Prostate gland (tissue), 2 donors: Measurements from ENCODE around the gene ALDH1A2. TPM values are rescaled to one million over a fixed set of nuclear protein-coding genes. Genes with fewer than 3 reads are reported as not detected.

ENCODE experiments used
- DNase-seq: peaks from one replicate; pipeline ENCODE4 v3.0.0-alpha.2; 2019; ENCODE audit warnings: low spot score
- H3K27ac ChIP-seq, 2 donors: fragments of 200-600 bp; sonication (generic); 2 replicates each; pipeline ENCODE4 v1.5.1; 2017 to 2019
- H3K27me3 ChIP-seq: fragments of 200-600 bp; sonication (generic); replicated peaks from 2 replicates; pipeline ENCODE4 v1.5.1; 2019; ENCODE audit not compliant: insufficient read depth
- H3K36me3 ChIP-seq, 2 donors: fragments of 200-600 bp; sonication (generic); 1 replicate in 1 of 2; 2 replicates in 1 of 2; pipeline versions ENCODE4 v1.5.1 to v1.8.1; 2017 to 2019
- H3K4me1 ChIP-seq: fragments of 200-600 bp; sonication (generic); replicated peaks from 2 replicates; pipeline ENCODE4 v1.5.1; 2019
- H3K4me3 ChIP-seq, 2 donors: fragments of 200-600 bp; sonication (generic); 2 replicates each; pipeline ENCODE4 v1.5.1; 2017 to 2019
- H3K9me3 ChIP-seq: fragments of 200-600 bp; sonication (generic); 2 replicates; pipeline ENCODE4 v1.5.1; 2017
- POLR2A ChIP-seq: fragments of 450-650 bp; IDR thresholded peaks from one replicate; pipeline ENCODE4 v1.6.1; 2016; ENCODE audit warnings: antibody characterized with exemption, mild to moderate bottlenecking
- POLR2AphosphoS5 ChIP-seq: sonication (generic); formaldehyde crosslinking; IDR thresholded peaks from one replicate; pipeline ENCODE4 v1.6.1; 2017; ENCODE audit warnings: antibody characterized with exemption
- WGBS: methylation state at CpG from one replicate; pipeline ENCODE4 v1.1.5; 2018; 5-methylcytosine and 5-hydroxymethylcytosine counted together
- intact Hi-C: fragments of 100-400 bp; cut with DNase I; formaldehyde crosslinking; loops from one replicate; pipeline ENCODE4 v1.14.2; 2022
- total RNA-seq, 2 donors: library from RNA; depleted of rRNA; stranded (reverse); fragments of >200 nt; gene quantifications; one replicate each; pipeline ENCODE4 v1.1.0, GENCODE V29; 2016
- TF ChIP-seq, protein P1 (sequence below), 4 experiments: fragments of 200-600 bp in 2 of 4; fragments of 450-650 bp in 2 of 4; sonication (generic) in 2 of 4; IDR thresholded peaks; 1 replicate in 3 of 4; 2 replicates in 1 of 4; pipeline ENCODE4 v1.5.1; 2016 to 2019; ENCODE audit warnings: antibody characterized with exemption in 4 of 4, mild to moderate bottlenecking in 2 of 4, moderate library complexity in 2 of 4

The ALDH1A2 gene
- total RNA-seq, 2 donors from 2014 or later, result 8.2 to 65.0 TPM

GRCh38 chr15:57922776-57923175 lies 142.7 kb downstream of the ALDH1A2 start:
- peak; percentile 66 for DNase-seq
- no peaks in the 10 kb centered on the region for H3K27me3 ChIP-seq
- H3K27ac ChIP-seq, result no peak overlapping the region
- WGBS, result 33% methylated on average over 5 of the region's 5 CpGs
- TF ChIP-seq POLR2AphosphoS5, result peak; percentile 29
- TF ChIP-seq POLR2A, result no peak
- TF ChIP-seq, protein P1, sequence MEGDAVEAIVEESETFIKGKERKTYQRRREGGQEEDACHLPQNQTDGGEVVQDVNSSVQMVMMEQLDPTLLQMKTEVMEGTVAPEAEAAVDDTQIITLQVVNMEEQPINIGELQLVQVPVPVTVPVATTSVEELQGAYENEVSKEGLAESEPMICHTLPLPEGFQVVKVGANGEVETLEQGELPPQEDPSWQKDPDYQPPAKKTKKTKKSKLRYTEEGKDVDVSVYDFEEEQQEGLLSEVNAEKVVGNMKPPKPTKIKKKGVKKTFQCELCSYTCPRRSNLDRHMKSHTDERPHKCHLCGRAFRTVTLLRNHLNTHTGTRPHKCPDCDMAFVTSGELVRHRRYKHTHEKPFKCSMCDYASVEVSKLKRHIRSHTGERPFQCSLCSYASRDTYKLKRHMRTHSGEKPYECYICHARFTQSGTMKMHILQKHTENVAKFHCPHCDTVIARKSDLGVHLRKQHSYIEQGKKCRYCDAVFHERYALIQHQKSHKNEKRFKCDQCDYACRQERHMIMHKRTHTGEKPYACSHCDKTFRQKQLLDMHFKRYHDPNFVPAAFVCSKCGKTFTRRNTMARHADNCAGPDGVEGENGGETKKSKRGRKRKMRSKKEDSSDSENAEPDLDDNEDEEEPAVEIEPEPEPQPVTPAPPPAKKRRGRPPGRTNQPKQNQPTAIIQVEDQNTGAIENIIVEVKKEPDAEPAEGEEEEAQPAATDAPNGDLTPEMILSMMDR (IDR thresholded peaks at IDR 0.05), result no peak
- H3K9me3 ChIP-seq, result no peaks in the 10 kb centered on the region
- no peaks in the 10 kb centered on the region for H3K36me3 ChIP-seq
- H3K4me3 ChIP-seq, result no peak overlapping the region
- intact Hi-C loops, result no loop called here
- peaks cover 8% of the 10 kb centered on the region for H3K4me1 ChIP-seq

GRCh38 chr15:57921371-57921770 lies 144.1 kb downstream of the ALDH1A2 start:
- TF ChIP-seq POLR2A (no peak), POLR2AphosphoS5 (no peak)
- TF ChIP-seq, protein P1 (IDR thresholded peaks at IDR 0.05), result no peak
- intact Hi-C loops, result no loop called here
- Histone ChIP-seq H3K36me3 (no peaks in the 10 kb centered on the region), H3K4me1 (peaks cover 8% of the 10 kb centered on the region), H3K4me3 (no peak overlapping the region), H3K9me3 (no peaks in the 10 kb centered on the region), H3K27me3 (no peaks in the 10 kb centered on the region), H3K27ac (no peak overlapping the region)
- WGBS, result 81% methylated on average over 2 of the region's 2 CpGs
- DNase-seq, result no peak

GRCh38 chr15:57920911-57921310 lies 144.6 kb downstream of the ALDH1A2 start:
- H3K9me3 ChIP-seq, result no peaks in the 10 kb centered on the region
- peaks cover 8% of the 10 kb centered on the region for H3K4me1 ChIP-seq
- H3K4me3 ChIP-seq, result no peak overlapping the region
- no peak overlapping the region for H3K27ac ChIP-seq
- no peaks in the 10 kb centered on the region for H3K27me3 ChIP-seq
- no peak for DNase-seq
- WGBS, result 79% methylated on average over 5 of the region's 5 CpGs
- intact Hi-C loops, result no loop called here
- H3K36me3 ChIP-seq, result no peaks in the 10 kb centered on the region
- TF ChIP-seq POLR2A (no peak), POLR2AphosphoS5 (no peak)
- TF ChIP-seq, protein P1 (IDR thresholded peaks at IDR 0.05), result no peak

- H3K4me3 ChIP-seq, result no peak overlapping the region
- no peak overlapping the region for H3K27ac ChIP-seq
- WGBS, result 74% methylated on average over 2 of the region's 2 CpGs
- no peak for DNase-seq
- H3K4me1 ChIP-seq, result peaks cover 8% of the 10 kb centered on the region
- TF ChIP-seq, protein P1 (IDR thresholded peaks at IDR 0.05), result no peak
- TF ChIP-seq POLR2A, result no peak
- no peak for TF ChIP-seq POLR2AphosphoS5
- H3K9me3 ChIP-seq, result no peaks in the 10 kb centered on the region
- no peaks in the 10 kb centered on the region for H3K36me3 ChIP-seq
- intact Hi-C loops, result no loop called here
- no peaks in the 10 kb centered on the region for H3K27me3 ChIP-seq
Observed at GRCh38 chr15:57919754-57920153, 145.8 kb downstream of the ALDH1A2 start.

DNA sequence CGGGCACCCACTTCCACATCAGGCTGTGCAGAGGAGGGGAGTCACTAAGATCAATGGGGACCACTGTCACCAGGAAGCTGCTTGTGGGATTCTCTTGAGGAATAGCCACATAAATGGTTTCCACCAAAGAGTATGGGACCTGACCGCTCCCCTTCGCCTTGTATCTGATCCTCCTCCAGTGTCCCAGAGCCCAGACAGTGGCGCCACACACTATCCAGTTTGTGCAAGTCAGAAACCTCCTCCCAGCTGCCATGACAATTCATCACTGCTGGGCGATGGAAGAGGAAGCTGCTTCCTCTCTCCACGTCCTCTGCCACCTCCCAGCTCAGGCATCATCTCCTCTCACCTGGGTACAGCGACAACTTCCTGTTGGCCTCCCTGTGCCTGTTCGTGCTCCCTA lies 147.5 kb downstream of the ALDH1A2 start:
- H3K36me3 ChIP-seq, result no peaks in the 10 kb centered on the region
- H3K4me3 ChIP-seq, result no peak overlapping the region
- no peaks in the 10 kb centered on the region for H3K27me3 ChIP-seq
- intact Hi-C loops, result no loop called here
- no peaks in the 10 kb centered on the region for H3K4me1 ChIP-seq
- no peaks in the 10 kb centered on the region for H3K9me3 ChIP-seq
- DNase-seq, result no peak
- no peak overlapping the region for H3K27ac ChIP-seq
- TF ChIP-seq, protein P1 (IDR thresholded peaks at IDR 0.05), result no peak
- no peak for TF ChIP-seq POLR2A
- TF ChIP-seq POLR2AphosphoS5, result no peak
- 74% methylated on average over 8 of the region's 8 CpGs for WGBS
